ENCODE data around the gene TBC1D16.

TBC1D16 gene

GRCh38 chr17:79948945-79949655 is 86.6 kb downstream of the TBC1D16 start:
- no peak for DNase-seq

- no peak for DNase-seq
Measured at GRCh38 chr17:79948406-79948944, 87.2 kb downstream of the TBC1D16 start.

- no peak for DNase-seq
Measured at GRCh38 chr17:79947351-79948031, 88.2 kb downstream of the TBC1D16 start.

- no peak for DNase-seq
Measured at GRCh38 chr17:79946352-79947231, 89.1 kb downstream of the TBC1D16 start.

GRCh38 chr17:79945591-79946255 is 89.9 kb downstream of the TBC1D16 start:
- no peak for DNase-seq

GRCh38 chr17:79944821-79945391 is 90.8 kb downstream of the TBC1D16 start:
- DNase-seq = no peak

GRCh38 chr17:79944251-79944812 is 91.3 kb downstream of the TBC1D16 start:
- DNase-seq = no peak

- no peak for DNase-seq
Measured at GRCh38 chr17:79943347-79944241, 92.1 kb downstream of the TBC1D16 start.

GRCh38 chr17:79942591-79943346 is 92.9 kb downstream of the TBC1D16 start:
- no peak for DNase-seq

GRCh38 chr17:79942011-79942405 is 93.7 kb downstream of the TBC1D16 start:
- DNase-seq = no peak

GRCh38 chr17:79941088-79942010 is 94.3 kb downstream of the TBC1D16 start:
- DNase-seq = no peak

GRCh38 chr17:79940459-79941087 is 95.1 kb downstream of the TBC1D16 start:
- no peak for DNase-seq

GRCh38 chr17:79939755-79940458 is 95.8 kb downstream of the TBC1D16 start:
- DNase-seq = no peak

- DNase-seq = no peak
Measured at GRCh38 chr17:79939094-79939435, 96.6 kb downstream of the TBC1D16 start.

GRCh38 chr17:79938336-79939093 is 97.2 kb downstream of the TBC1D16 start:
- no peak for DNase-seq

- DNase-seq = no peak
Measured at GRCh38 chr17:79937391-79938335, 98.0 kb downstream of the TBC1D16 start.
